Mesothelial cell of epicardium (in vitro differentiated cells): ENCODE data around the gene PRMT7. TPM values are rescaled to one million over a fixed set of nuclear protein-coding genes. Genes with fewer than 3 reads are reported as not detected.

Experiments used
- DNase-seq, 2 experiments: peaks; one replicate each; pipeline ENCODE4 v3.0.0; 2021; ENCODE audit warnings: low spot score in 2 of 2; ENCODE audit not compliant: unreplicated experiment in 2 of 2
- H3K27ac Mint-ChIP-seq: 2 replicates; pipeline ENCODE4 v1.8.0; 2021; ENCODE audit warnings: mixed read lengths
- H3K27me3 Mint-ChIP-seq: 2 replicates; pipeline ENCODE4 v1.8.0; 2021; ENCODE audit warnings: low read depth, mixed read lengths
- H3K36me3 Mint-ChIP-seq: 2 replicates; pipeline ENCODE4 v1.8.0; 2021; ENCODE audit warnings: mixed read lengths
- H3K4me1 Mint-ChIP-seq: 2 replicates; pipeline ENCODE4 v1.8.0; 2021; ENCODE audit warnings: mixed read lengths
- H3K4me3 Mint-ChIP-seq: 2 replicates; pipeline ENCODE4 v1.8.0; 2021; ENCODE audit warnings: mild to moderate bottlenecking, moderate library complexity, mixed read lengths
- H3K9me3 Mint-ChIP-seq: 2 replicates; pipeline ENCODE4 v1.8.0; 2021; ENCODE audit warnings: mixed read lengths
- total RNA-seq: library from RNA; stranded (reverse); gene quantifications from 3 replicates; pipeline ENCODE4 v1.2.1, GENCODE V29; 2021
- TF ChIP-seq, protein P1 (sequence below): fragments of 200-600 bp; sonication (generic); IDR thresholded peaks from one replicate; pipeline ENCODE4 v1.5.0; 2021; ENCODE audit warnings: antibody characterized with exemption; ENCODE audit not compliant: unreplicated experiment

Gene PRMT7
- total RNA-seq, 1 donor from 2014 or later, result 77.9 TPM

DNA sequence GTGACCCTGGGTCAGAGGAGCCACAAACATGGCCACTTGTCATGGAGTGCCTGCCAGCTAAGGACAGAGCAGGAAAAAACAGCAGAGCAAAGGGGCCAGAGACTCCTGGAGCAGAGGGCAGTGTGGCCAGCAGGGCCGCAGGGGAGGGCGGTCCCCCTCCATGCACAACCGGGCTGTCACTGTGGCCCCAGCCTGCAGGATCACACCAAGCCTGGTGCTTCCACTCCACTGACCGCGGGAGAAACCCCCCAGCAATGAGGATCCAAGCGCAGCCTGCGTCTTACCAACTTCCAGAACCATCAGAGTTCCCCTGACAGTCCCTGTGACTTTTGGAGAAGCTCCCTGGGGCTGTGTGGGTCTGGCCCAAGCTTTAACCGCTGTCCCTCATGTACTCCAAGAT lies 62.0 kb downstream of the PRMT7 start:
- H3K27ac Mint-ChIP-seq, result no peak overlapping the region
- H3K4me1 Mint-ChIP-seq, result peaks cover 19% of the 10 kb centered on the region
- DNase-seq, result no peak
- peaks cover 2% of the 10 kb centered on the region for H3K27me3 Mint-ChIP-seq
- TF ChIP-seq, protein P1, sequence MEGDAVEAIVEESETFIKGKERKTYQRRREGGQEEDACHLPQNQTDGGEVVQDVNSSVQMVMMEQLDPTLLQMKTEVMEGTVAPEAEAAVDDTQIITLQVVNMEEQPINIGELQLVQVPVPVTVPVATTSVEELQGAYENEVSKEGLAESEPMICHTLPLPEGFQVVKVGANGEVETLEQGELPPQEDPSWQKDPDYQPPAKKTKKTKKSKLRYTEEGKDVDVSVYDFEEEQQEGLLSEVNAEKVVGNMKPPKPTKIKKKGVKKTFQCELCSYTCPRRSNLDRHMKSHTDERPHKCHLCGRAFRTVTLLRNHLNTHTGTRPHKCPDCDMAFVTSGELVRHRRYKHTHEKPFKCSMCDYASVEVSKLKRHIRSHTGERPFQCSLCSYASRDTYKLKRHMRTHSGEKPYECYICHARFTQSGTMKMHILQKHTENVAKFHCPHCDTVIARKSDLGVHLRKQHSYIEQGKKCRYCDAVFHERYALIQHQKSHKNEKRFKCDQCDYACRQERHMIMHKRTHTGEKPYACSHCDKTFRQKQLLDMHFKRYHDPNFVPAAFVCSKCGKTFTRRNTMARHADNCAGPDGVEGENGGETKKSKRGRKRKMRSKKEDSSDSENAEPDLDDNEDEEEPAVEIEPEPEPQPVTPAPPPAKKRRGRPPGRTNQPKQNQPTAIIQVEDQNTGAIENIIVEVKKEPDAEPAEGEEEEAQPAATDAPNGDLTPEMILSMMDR, result no peak
- no peaks in the 10 kb centered on the region for H3K36me3 Mint-ChIP-seq
- no peaks in the 10 kb centered on the region for H3K9me3 Mint-ChIP-seq
- H3K4me3 Mint-ChIP-seq, result no peak overlapping the region

DNA sequence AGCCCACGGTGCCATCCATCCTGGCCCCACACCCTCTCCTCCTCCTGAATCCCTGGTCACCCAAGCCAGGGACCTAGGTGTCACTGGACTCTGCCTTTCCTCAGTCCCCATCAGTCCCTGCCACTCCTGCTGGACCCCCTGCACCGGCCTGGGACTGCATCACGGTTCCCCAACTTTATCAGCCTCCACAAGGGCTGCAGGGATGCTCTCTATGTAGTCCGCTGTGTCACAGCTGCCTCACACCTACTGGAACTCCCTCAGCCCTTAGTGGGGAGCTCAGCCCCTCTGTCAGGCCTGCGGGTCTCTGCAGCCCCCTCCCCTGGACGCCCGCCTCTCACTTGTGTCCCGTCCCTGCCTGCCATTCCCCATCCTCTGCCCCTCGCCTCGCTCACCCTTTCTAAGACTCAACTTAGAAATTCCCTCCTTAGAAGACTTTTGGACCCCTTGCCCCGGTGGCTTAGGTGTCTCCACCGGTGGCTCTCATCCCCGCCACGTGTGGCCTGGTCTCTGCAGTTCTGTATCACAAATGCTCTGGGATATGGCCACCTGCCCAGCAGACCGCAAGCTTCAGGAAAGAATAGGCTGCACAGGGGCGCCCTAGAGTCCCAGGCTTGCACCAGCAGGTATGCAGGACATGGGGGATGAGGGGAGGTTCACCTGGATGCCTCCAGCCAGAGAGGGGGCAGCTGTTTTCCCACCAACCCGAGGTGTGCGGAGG lies 62.9 kb downstream of the PRMT7 start:
- Mint-ChIP-seq H3K27ac (no peak overlapping the region), H3K4me3 (no peak overlapping the region), H3K27me3 (peaks cover 2% of the 10 kb centered on the region), H3K4me1 (peaks cover 16% of the 10 kb centered on the region), H3K9me3 (no peaks in the 10 kb centered on the region), H3K36me3 (no peaks in the 10 kb centered on the region)
- TF ChIP-seq, protein P1, result no peak
- no peak for DNase-seq

DNA sequence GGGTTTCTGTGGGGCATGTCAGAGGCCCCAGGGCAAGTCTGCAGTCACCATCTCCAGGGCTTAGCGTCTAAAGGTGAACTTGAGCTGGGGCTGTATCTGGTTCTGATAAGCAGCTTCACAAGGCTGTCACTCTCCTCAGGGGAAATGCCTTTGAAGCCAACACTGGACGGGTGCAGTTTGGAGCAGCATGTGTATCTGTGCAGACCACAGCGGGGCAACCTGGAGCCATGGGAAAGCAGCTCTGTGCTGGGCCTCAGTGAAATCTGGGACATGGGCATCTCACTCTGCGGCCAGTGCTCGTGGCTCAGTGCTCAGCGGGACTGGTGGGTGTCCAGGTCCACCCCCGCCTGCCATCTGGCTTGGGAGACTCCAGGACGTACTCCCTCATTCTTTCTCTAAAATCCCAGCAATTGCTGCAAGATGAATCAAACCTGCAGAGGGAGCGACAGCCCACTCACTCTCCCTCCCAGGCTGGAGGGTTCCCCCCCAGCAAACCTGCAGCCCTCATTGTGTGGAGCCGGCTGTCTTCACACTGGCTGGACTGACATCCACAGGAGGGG lies 63.5 kb downstream of the PRMT7 start:
- no peak for DNase-seq
- peaks cover 2% of the 10 kb centered on the region for H3K27me3 Mint-ChIP-seq
- H3K9me3 Mint-ChIP-seq, result no peaks in the 10 kb centered on the region
- no peak overlapping the region for H3K27ac Mint-ChIP-seq
- no peaks in the 10 kb centered on the region for H3K36me3 Mint-ChIP-seq
- H3K4me3 Mint-ChIP-seq, result no peak overlapping the region
- H3K4me1 Mint-ChIP-seq, result peaks cover 11% of the 10 kb centered on the region
- TF ChIP-seq, protein P1, result no peak

- no peak for DNase-seq
- no peak overlapping the region for H3K27ac Mint-ChIP-seq
- peaks cover 2% of the 10 kb centered on the region for H3K27me3 Mint-ChIP-seq
- peaks cover 11% of the 10 kb centered on the region for H3K4me1 Mint-ChIP-seq
- no peak overlapping the region for H3K4me3 Mint-ChIP-seq
- TF ChIP-seq, protein P1, result no peak
- no peaks in the 10 kb centered on the region for H3K9me3 Mint-ChIP-seq
- no peaks in the 10 kb centered on the region for H3K36me3 Mint-ChIP-seq
These were observed 64.3 kb downstream of the PRMT7 start for GRCh38 chr16:68374961-68375660.

GRCh38 chr16:68375801-68376536 lies 65.2 kb downstream of the PRMT7 start:
- Mint-ChIP-seq H3K4me3 (no peak overlapping the region), H3K27ac (no peak overlapping the region), H3K9me3 (no peaks in the 10 kb centered on the region), H3K36me3 (no peaks in the 10 kb centered on the region), H3K27me3 (peaks cover 2% of the 10 kb centered on the region), H3K4me1 (peaks cover 11% of the 10 kb centered on the region)
- TF ChIP-seq, protein P1, result no peak
- no peak for DNase-seq
